GM21515 (cell line): ENCODE results near the gene RARRES2.
"Not testable (repeated sequence)": the region's sequence is repeated elsewhere in the genome, so short reads cannot be mapped to it uniquely, and the experiment has no call there.

Experiments used
- ATAC-seq: cut with Tn5 transposase; IDR thresholded peaks from one replicate; pipeline ENCODE4 v1.9.1; 2021; ENCODE audit not compliant: unreplicated experiment

RARRES2 gene

GRCh38 chr7:150322114-150322832, 19.2 kb downstream of the RARRES2 start:
- ATAC-seq = peak; percentile 44

- ATAC-seq = no peak
These were observed 19.7 kb downstream of the RARRES2 start for GRCh38 chr7:150321788-150322113.

- ATAC-seq = no peak
These were observed 23.5 kb downstream of the RARRES2 start for GRCh38 chr7:150317748-150318444.

- not testable (repeated sequence) for ATAC-seq
These were observed 24.4 kb downstream of the RARRES2 start for GRCh38 chr7:150316987-150317386.

- ATAC-seq = no peak
These were observed 26.7 kb downstream of the RARRES2 start for GRCh38 chr7:150314639-150315239.

- ATAC-seq = no peak
These were observed 27.6 kb downstream of the RARRES2 start for GRCh38 chr7:150313870-150314269.

- ATAC-seq = no peak
These were observed 28.0 kb downstream of the RARRES2 start for GRCh38 chr7:150313367-150313809.

GRCh38 chr7:150312649-150313366, 28.6 kb downstream of the RARRES2 start:
- not testable (repeated sequence) for ATAC-seq

- ATAC-seq = no peak
These were observed 29.7 kb downstream of the RARRES2 start for GRCh38 chr7:150311711-150312110.

- ATAC-seq = no peak
These were observed 30.3 kb downstream of the RARRES2 start for GRCh38 chr7:150311146-150311545.

- ATAC-seq = no peak
These were observed 32.9 kb downstream of the RARRES2 start for GRCh38 chr7:150308575-150308974.

GRCh38 chr7:150307904-150308303, 33.5 kb downstream of the RARRES2 start:
- no peak for ATAC-seq

- ATAC-seq = no peak
These were observed 34.3 kb downstream of the RARRES2 start for GRCh38 chr7:150307129-150307528.

- not testable (repeated sequence) for ATAC-seq
These were observed 35.1 kb downstream of the RARRES2 start for GRCh38 chr7:150306377-150306776.

GRCh38 chr7:150305903-150306284, 35.5 kb downstream of the RARRES2 start:
- ATAC-seq = not testable (repeated sequence)

GRCh38 chr7:150305259-150305902, 36.0 kb downstream of the RARRES2 start:
- not testable (repeated sequence) for ATAC-seq

- ATAC-seq = not testable (repeated sequence)
These were observed 36.8 kb downstream of the RARRES2 start for GRCh38 chr7:150304499-150305258.

- ATAC-seq = not testable (repeated sequence)
These were observed 38.5 kb downstream of the RARRES2 start for GRCh38 chr7:150302908-150303310.

- ATAC-seq = not testable (repeated sequence)
These were observed 43.5 kb downstream of the RARRES2 start for GRCh38 chr7:150297978-150298377.

- ATAC-seq = not testable (repeated sequence)
These were observed 44.6 kb downstream of the RARRES2 start for GRCh38 chr7:150296802-150297201.
